IPS-20b (cell line): ENCODE results near the gene DLST.
A peak's percentile ranks its signal among the peaks of the same experiment; 100 is the strongest.

Experiments
- H3K27ac ChIP-seq: one replicate; pipeline ENCODE4 v1.5.1; 2013; ENCODE audit warnings: low read length
- H3K27me3 ChIP-seq: 2 replicates; pipeline ENCODE4 v1.6.1; 2013; ENCODE audit warnings: mild to moderate bottlenecking, low read length, inconsistent platforms; ENCODE audit not compliant: insufficient read depth
- H3K36me3 ChIP-seq: 2 replicates; pipeline ENCODE4 v1.6.1; 2013; ENCODE audit warnings: low read depth, mild to moderate bottlenecking, inconsistent platforms, low read length, moderate library complexity; ENCODE audit not compliant: insufficient read depth
- H3K4me1 ChIP-seq: 2 replicates; pipeline ENCODE4 v1.6.1; 2013; ENCODE audit warnings: mild to moderate bottlenecking, control low read depth, inconsistent platforms, low read length, moderate library complexity; ENCODE audit not compliant: insufficient read depth
- H3K4me3 ChIP-seq: 2 replicates; pipeline ENCODE4 v1.5.1; 2013; ENCODE audit warnings: mild to moderate bottlenecking, low read length, inconsistent platforms
- H3K9ac ChIP-seq: 2 replicates; pipeline ENCODE4 v1.6.1; 2013; ENCODE audit warnings: low read depth, mild to moderate bottlenecking, inconsistent platforms, low read length, moderate library complexity
- H3K9me3 ChIP-seq: 2 replicates; pipeline ENCODE4 v1.6.1; 2013; ENCODE audit warnings: mild to moderate bottlenecking, low read depth, low read length, inconsistent platforms; ENCODE audit not compliant: insufficient read depth

Gene DLST

DNA sequence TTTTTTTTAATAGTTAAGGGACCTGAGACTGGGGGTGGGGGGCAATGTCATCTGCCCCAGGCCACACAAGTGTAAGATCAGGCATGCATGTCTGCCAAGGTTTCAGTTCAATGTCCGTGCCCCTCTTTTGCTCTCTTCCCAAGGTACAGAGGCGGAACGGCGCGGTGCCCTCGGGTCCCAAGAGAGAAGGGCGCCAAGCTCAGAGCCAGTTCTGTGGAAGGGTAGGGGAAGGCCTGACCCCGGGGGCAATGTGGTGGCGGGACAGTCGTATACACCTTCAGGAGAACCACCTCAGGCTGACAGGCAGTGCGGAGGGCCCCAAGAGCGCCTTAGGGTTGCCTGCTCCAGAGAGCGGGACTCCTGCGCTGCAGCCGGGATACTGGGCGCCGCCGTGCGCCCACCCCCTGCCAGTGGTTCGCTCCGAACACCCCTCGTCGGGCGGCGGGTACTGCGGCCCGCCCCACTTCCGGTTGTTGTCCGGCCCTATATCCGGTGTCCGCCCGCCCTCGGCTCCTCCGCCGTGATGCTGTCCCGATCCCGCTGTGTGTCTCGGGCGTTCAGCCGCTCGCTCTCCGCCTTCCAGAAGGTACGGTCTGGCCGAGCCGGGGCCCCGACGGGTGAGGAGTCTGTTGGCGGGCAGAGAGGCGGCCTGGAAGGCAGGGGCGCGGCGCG, at the start of gene DLST:
DLST (plus strand) TSS at position 486 of the 672 bp plus-strand sequence; CDS start at position 524, 38 bp downstream.
- H3K36me3 ChIP-seq = 0 out of 2 replicates have a peak, but pooled peaks cover 6% of the 10 kb centered on the region
- H3K9me3 ChIP-seq = no peaks in the 10 kb centered on the region
- H3K9ac ChIP-seq = peak within 1 kb of the TSS; percentile 86; the same call in 1 of the 2 replicates
- no peaks in the 10 kb centered on the region for H3K27me3 ChIP-seq
- peak within 1 kb of the TSS; percentile 81 for H3K27ac ChIP-seq
- peaks cover 38% of the 10 kb centered on the region for H3K4me1 ChIP-seq
- H3K4me3 ChIP-seq = peak within 1 kb of the TSS; percentile 92

DNA sequence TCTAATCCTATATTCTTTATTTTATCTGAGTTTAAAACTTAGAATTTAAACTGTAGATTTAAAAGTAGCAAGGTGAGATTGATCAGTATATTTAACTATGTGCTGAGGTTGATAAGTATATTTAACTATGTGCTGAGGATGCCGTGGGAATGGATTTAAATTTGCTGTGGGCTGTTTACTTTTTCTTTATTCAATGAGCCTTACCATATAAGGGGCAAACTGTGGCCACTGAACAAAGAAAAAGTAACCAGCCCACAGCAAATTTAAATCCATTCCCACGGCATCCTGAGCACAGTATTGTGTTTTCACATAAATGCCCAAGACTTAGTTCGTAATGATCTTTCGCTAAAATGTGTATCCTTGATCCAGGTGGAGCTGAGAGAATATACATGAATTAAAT, 48.9 kb upstream of the DLST start:
- Histone ChIP-seq H3K36me3 (peaks cover 72% of the 10 kb centered on the region), H3K27me3 (no peaks in the 10 kb centered on the region), H3K9ac (no peak overlapping the region), H3K4me3 (no peak overlapping the region), H3K4me1 (no peaks in the 10 kb centered on the region), H3K9me3 (no peaks in the 10 kb centered on the region), H3K27ac (no peak overlapping the region)

GRCh38 chr14:74834692-74835392, 46.9 kb upstream of the DLST start:
- no peaks in the 10 kb centered on the region for H3K4me1 ChIP-seq
- no peak overlapping the region for H3K9ac ChIP-seq
- peaks cover 54% of the 10 kb centered on the region for H3K36me3 ChIP-seq
- H3K9me3 ChIP-seq = no peaks in the 10 kb centered on the region
- H3K27me3 ChIP-seq = no peaks in the 10 kb centered on the region
- H3K4me3 ChIP-seq = no peak overlapping the region
- H3K27ac ChIP-seq = no peak overlapping the region

DNA sequence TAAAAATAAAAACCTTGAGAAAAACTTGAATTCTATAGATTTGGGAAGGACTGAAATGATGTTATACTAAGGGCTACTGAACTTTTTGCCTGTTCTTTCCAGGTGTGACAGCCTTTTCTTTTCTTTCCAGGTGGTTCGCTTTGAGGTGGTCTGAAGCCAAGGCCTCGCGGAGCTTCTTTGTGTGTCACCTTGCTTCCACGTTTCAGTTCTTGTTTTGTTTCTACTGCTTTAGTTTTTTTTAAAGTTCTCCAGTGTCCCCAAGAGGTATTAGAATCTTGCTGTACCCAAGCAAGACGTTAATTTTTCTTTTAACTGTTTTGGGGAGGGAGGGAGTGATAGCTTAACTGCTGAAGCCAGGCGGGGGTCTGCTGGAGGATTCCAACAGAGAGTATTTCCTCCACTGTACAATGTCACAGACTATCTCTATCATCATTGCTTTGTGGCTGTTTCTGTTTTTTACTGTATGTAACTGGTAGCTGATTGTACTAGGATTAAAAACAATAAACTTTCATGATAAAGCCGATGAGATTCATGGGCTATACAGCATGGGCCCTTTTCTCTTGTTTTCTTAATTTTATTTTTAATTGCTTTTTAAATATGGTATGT, 46.0 kb upstream of the DLST start:
- Histone ChIP-seq H3K9me3 (no peaks in the 10 kb centered on the region), H3K4me3 (no peak overlapping the region), H3K27ac (no peak overlapping the region), H3K9ac (no peak overlapping the region), H3K27me3 (no peaks in the 10 kb centered on the region), H3K4me1 (no peaks in the 10 kb centered on the region), H3K36me3 (peaks cover 50% of the 10 kb centered on the region)

DNA sequence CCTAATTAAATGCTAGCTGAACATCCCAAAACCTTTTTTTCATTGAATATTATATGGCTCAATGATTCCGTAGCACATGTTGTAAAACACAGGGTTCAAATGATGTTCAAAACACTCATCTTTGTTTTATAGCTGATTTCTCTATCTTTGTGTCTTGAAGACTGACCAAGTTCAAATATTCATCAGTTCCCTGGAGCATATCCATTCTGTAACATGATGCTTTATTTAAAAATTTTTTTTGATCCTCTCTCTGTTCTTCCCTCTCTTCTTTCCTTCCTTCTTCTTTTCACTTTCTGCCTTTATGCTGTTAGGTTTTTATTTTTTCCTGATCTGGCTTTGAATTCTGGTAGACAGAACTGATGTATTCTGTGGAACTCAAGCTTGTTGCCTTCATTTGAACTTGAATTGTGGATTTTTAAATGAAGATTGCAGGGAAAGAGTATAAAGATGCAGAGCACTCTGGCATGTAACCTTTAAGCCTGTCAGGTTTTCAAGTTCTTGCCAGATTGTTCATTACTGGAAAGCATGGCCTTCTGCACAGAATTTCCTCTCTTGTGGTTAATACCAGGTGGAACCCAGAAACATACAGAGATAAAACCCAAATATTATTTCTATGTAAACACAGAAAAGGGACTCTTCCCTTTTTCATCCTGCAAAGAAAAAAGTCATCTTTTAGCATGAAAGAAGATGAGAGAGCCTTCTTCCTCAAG, 45.3 kb upstream of the DLST start:
- H3K4me1 ChIP-seq = no peaks in the 10 kb centered on the region
- H3K27ac ChIP-seq = no peak overlapping the region
- H3K27me3 ChIP-seq = no peaks in the 10 kb centered on the region
- no peaks in the 10 kb centered on the region for H3K9me3 ChIP-seq
- no peak overlapping the region for H3K4me3 ChIP-seq
- H3K9ac ChIP-seq = no peak overlapping the region
- peaks cover 44% of the 10 kb centered on the region for H3K36me3 ChIP-seq

DNA sequence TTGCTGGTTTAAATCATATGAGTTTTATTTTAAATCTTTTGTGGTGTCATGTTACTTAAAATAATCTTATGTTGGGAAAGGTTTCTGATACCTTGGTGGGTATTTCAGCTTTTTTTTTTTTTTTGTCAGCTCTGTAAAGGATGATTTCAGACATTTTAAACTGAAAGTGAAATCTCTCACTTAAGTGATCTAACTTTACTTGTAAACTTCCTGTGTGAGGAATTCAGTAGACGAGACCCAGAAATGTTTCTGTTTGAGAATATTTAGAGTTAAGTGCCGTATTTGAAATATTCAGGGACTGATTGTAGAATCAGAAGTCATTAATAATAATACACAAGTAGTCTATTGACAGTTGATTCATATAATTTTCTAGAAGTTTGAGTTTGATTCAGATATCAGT, 43.5 kb upstream of the DLST start:
- Histone ChIP-seq H3K27me3 (no peaks in the 10 kb centered on the region), H3K4me1 (no peaks in the 10 kb centered on the region), H3K4me3 (no peak overlapping the region), H3K9ac (no peak overlapping the region), H3K9me3 (no peaks in the 10 kb centered on the region), H3K27ac (no peak overlapping the region), H3K36me3 (peaks cover 35% of the 10 kb centered on the region)

GRCh38 chr14:74840603-74841030, 41.1 kb upstream of the DLST start:
- Histone ChIP-seq H3K9me3 (no peaks in the 10 kb centered on the region), H3K4me3 (no peak overlapping the region), H3K27ac (no peak overlapping the region), H3K9ac (no peak overlapping the region), H3K4me1 (no peaks in the 10 kb centered on the region), H3K27me3 (no peaks in the 10 kb centered on the region), H3K36me3 (peaks cover 28% of the 10 kb centered on the region)

GRCh38 chr14:74841230-74842207, 40.2 kb upstream of the DLST start:
- Histone ChIP-seq H3K4me1 (no peaks in the 10 kb centered on the region), H3K27me3 (no peaks in the 10 kb centered on the region), H3K9me3 (no peaks in the 10 kb centered on the region), H3K27ac (no peak overlapping the region), H3K9ac (no peak overlapping the region), H3K36me3 (peaks cover 19% of the 10 kb centered on the region), H3K4me3 (no peak overlapping the region)

DNA sequence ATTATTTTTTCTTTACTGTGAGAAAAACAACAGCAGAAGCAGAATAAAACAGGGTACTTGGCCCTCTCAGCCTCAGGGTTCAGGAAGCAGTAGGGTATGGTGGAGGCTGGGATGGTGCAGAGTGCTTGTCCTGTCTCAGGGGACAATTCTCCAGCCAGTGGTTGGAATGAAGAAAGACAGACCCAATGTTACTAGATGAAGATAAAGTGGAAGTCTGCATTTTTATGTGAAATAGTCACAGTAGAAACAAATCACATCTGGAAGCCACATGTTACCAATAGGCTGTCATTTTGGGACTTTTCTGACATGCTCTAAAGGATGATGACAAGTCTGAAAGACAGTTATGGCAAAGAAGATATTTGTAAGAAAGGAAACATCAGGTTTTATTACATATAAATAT, 38.1 kb upstream of the DLST start:
- Histone ChIP-seq H3K9me3 (no peaks in the 10 kb centered on the region), H3K4me1 (no peaks in the 10 kb centered on the region), H3K27me3 (no peaks in the 10 kb centered on the region), H3K9ac (no peak overlapping the region), H3K27ac (no peak overlapping the region), H3K4me3 (no peak overlapping the region), H3K36me3 (peaks cover 6% of the 10 kb centered on the region; the same call in 1 of the 2 replicates)

DNA sequence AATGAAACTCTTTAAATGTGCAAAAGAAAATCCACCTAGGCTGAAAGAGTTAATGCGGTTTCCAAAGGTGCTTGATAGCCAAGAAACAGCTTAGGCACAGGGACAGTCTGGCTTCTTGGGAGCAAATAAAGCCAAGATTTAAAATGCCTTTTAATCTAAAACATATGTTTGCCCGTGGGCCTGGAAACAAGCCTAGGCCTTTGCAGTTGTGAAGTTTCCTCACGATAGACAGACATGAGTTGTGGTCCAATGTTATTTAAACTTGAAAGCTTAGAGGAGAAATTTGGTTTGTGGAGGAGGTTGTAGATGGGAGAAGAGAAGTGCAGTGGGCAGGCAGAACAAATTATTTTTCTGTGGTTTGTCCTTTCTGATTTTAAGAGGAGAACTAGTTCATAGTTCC, 35.5 kb upstream of the DLST start:
- no peak overlapping the region for H3K27ac ChIP-seq
- no peak overlapping the region for H3K9ac ChIP-seq
- H3K9me3 ChIP-seq = no peaks in the 10 kb centered on the region
- H3K4me1 ChIP-seq = no peaks in the 10 kb centered on the region
- H3K4me3 ChIP-seq = no peak overlapping the region
- H3K27me3 ChIP-seq = no peaks in the 10 kb centered on the region
- no peaks in the 10 kb centered on the region for H3K36me3 ChIP-seq
